ENCODE results near the gene C2orf76. TPM values are rescaled to one million over a fixed set of nuclear protein-coding genes. Genes with fewer than 3 reads are reported as not detected.

The C2orf76 gene
- polyA plus RNA-seq, 2 of the 4 experiments (the other 2 are of a cell fraction), result 16.6 to 34.3 TPM

GRCh38 chr2:119289093-119289492 is 77.5 kb downstream of the C2orf76 start:
- CTCF ChIA-PET, result interaction anchor here (0.7 to 8.8 kb wide), 13 partner anchors 8 to 411 kb away, joined by 3 to 100 read pairs (median 6); no protein-coding TSS in a partner anchor
- POLR2A ChIA-PET, result no interaction called here
- no peak overlapping the region for H3K4me2 ChIP-seq
- FAIRE-seq (no peak), ATAC-seq (no peak), DNase-seq (ENCODE audit: low read depth in 1 of 2, low spot score in 1 of 2) (no peak)
- H3K27ac ChIP-seq, result no peak overlapping the region
- no peaks in the 10 kb centered on the region for H3K4me1 ChIP-seq
- WGBS (ENCODE audit: missing lambda C conversion rate), result 72% methylated on average over 11 of the region's 11 CpGs
- H3K9me3 ChIP-seq, result no peaks in the 10 kb centered on the region
- TF ChIP-seq JUNB (IDR thresholded peaks at IDR 0.05), result no peak
- no peak for TF ChIP-seq TFCP2L1 (CRISPR knock-in tag; IDR thresholded peaks at IDR 0.05)
- no peak for TF ChIP-seq RARB (CRISPR knock-in tag; IDR thresholded peaks at IDR 0.05)
- no peak for TF ChIP-seq HOXA7 (CRISPR knock-in tag; IDR thresholded peaks at IDR 0.05)
- TF ChIP-seq KDM5A (IDR thresholded peaks at IDR 0.05), result no peak
- no peak for TF ChIP-seq HES2 (IDR thresholded peaks at IDR 0.05)
- TF ChIP-seq HOXB13 (CRISPR knock-in tag; IDR thresholded peaks at IDR 0.05; ENCODE audit: low read depth), result no peak
- no peak for TF ChIP-seq KDM1A (IDR thresholded peaks at IDR 0.05; ENCODE audit: low read depth)
- no peak for TF ChIP-seq MAFK (IDR thresholded peaks at IDR 0.05; ENCODE audit: partially characterized antibody)
- no peak overlapping the region for H3K4me3 ChIP-seq

- 57% methylated on average over 6 of the region's 6 CpGs for WGBS (ENCODE audit: missing lambda C conversion rate)
- H3K4me1 ChIP-seq, result no peaks in the 10 kb centered on the region
- CTCF ChIA-PET, result interaction anchor here (0.7 to 8.8 kb wide), 8 partner anchors 8 to 405 kb away, joined by 3 to 100 read pairs (median 3); no protein-coding TSS in a partner anchor
- DNase-seq (ENCODE audit: low read depth in 1 of 2, low spot score in 1 of 2), result no peak
- POLR2A ChIA-PET, result no interaction called here
- ATAC-seq, result no peak
- no peak overlapping the region for H3K27ac ChIP-seq
- no peak overlapping the region for H3K4me2 ChIP-seq
- H3K4me3 ChIP-seq, result no peak overlapping the region
- no peak for FAIRE-seq
- H3K9me3 ChIP-seq, result no peaks in the 10 kb centered on the region
- TF ChIP-seq EHMT2 (IDR thresholded peaks at IDR 0.05; ENCODE audit: low read depth) (no peak), ZNF302 (CRISPR knock-in tag; IDR thresholded peaks at IDR 0.05) (no peak), HOXB13 (CRISPR knock-in tag; IDR thresholded peaks at IDR 0.05; ENCODE audit: low read depth) (no peak), HEYL (CRISPR knock-in tag; IDR thresholded peaks at IDR 0.05) (no peak), CHD2 (IDR thresholded peaks at IDR 0.05; ENCODE audit: low read length, partially characterized antibody) (no peak), ATOH8 (CRISPR knock-in tag; IDR thresholded peaks at IDR 0.05; ENCODE audit: low read depth) (no peak), NPAS2 (CRISPR knock-in tag; IDR thresholded peaks at IDR 0.05; ENCODE audit: borderline replicate concordance) (no peak), GATA3 (IDR thresholded peaks at IDR 0.05; ENCODE audit: borderline replicate concordance) (no peak), RARB (CRISPR knock-in tag; IDR thresholded peaks at IDR 0.05) (no peak), KDM1A (IDR thresholded peaks at IDR 0.05; ENCODE audit: low read depth) (no peak), RAD21 (conservative IDR thresholded peaks at IDR 0.05 in 1 of 2, IDR thresholded peaks at IDR 0.05 in 1 of 2) (no peak)
Observed at GRCh38 chr2:119288576-119288975, 78.1 kb downstream of the C2orf76 start.

- FAIRE-seq (no peak), ATAC-seq (no peak), DNase-seq (ENCODE audit: low read depth in 1 of 2, low spot score in 1 of 2) (no peak)
- Histone ChIP-seq H3K9me3 (no peaks in the 10 kb centered on the region), H3K27ac (no peak overlapping the region), H3K4me1 (no peaks in the 10 kb centered on the region), H3K4me2 (no peak overlapping the region), H3K4me3 (no peak overlapping the region)
- WGBS (ENCODE audit: missing lambda C conversion rate), result 63% methylated on average over 8 of the region's 8 CpGs
- TF ChIP-seq MAZ (IDR thresholded peaks at IDR 0.05; ENCODE audit: borderline replicate concordance, low read depth, low read length) (no peak), FOSB (CRISPR knock-in tag; IDR thresholded peaks at IDR 0.05) (no peak), HES2 (IDR thresholded peaks at IDR 0.05) (no peak), ZSCAN20 (CRISPR knock-in tag; IDR thresholded peaks at IDR 0.05) (no peak), HMGXB4 (CRISPR knock-in tag; IDR thresholded peaks at IDR 0.05; ENCODE audit: borderline replicate concordance) (no peak), CBX8 (IDR thresholded peaks at IDR 0.05) (no peak), GATA3 (IDR thresholded peaks at IDR 0.05; ENCODE audit: borderline replicate concordance) (no peak), RNF2 (IDR thresholded peaks at IDR 0.05; ENCODE audit: borderline replicate concordance, low read depth) (no peak), JUNB (IDR thresholded peaks at IDR 0.05) (no peak), TP53 (CRISPR knock-in tag; IDR thresholded peaks at IDR 0.05) (no peak), NFE2L2 (conservative IDR thresholded peaks at IDR 0.05; ENCODE audit: low read length) (no peak), NR3C1 (IDR thresholded peaks at IDR 0.05) (no peak), MAFK (IDR thresholded peaks at IDR 0.05; ENCODE audit: partially characterized antibody) (no peak), ZNF302 (CRISPR knock-in tag; IDR thresholded peaks at IDR 0.05) (no peak), FOXS1 (CRISPR knock-in tag; IDR thresholded peaks at IDR 0.05) (no peak), ESRRA (IDR thresholded peaks at IDR 0.05; ENCODE audit: borderline replicate concordance, low read length) (no peak), POLR2A (IDR thresholded peaks at IDR 0.05; ENCODE audit: low read length) (no peak), RFX5 (IDR thresholded peaks at IDR 0.05) (no peak), RCOR1 (IDR thresholded peaks at IDR 0.05; ENCODE audit: low read depth, low read length) (no peak), PBX3 (IDR thresholded peaks at IDR 0.05) (no peak)
- POLR2A ChIA-PET, result no interaction called here
- CTCF ChIA-PET, result interaction anchor here (0.6 to 8.8 kb wide), 3 partner anchors 22 to 403 kb away, joined by 3 to 100 read pairs (median 3); no protein-coding TSS in a partner anchor
Observed at GRCh38 chr2:119286661-119287060, 80.0 kb downstream of the C2orf76 start.

Measured in A549 (cell line).